Measurements from ENCODE around the gene RNF11.
"Not testable (repeated sequence)": the region's sequence is repeated elsewhere in the genome, so short reads cannot be mapped to it uniquely, and the experiment has no call there.

DNA sequence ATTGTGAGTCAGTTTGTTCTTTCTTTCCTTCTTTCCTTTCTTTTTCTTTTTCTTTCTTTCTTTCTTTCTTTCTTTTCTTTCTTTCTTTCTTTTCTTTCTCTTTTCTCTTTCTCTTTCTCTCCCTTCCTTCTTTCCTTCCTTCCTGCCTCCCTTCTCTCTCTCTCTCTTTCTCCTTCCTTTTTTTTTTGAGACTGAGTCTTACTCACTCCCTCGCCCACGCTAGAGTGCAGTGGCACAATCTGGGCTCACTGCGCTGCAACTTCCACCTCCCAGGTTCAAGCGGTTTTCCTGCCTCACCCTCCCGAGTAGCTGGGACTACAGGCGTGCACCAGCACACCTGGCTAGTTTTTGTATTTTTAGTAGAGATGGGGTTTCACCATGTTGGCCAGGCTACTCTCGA, 1.8 kb upstream of the RNF11 start:
- not testable (repeated sequence) for TF ChIP-seq POLR2A (IDR thresholded peaks at IDR 0.05)
- TF ChIP-seq, protein P1, sequence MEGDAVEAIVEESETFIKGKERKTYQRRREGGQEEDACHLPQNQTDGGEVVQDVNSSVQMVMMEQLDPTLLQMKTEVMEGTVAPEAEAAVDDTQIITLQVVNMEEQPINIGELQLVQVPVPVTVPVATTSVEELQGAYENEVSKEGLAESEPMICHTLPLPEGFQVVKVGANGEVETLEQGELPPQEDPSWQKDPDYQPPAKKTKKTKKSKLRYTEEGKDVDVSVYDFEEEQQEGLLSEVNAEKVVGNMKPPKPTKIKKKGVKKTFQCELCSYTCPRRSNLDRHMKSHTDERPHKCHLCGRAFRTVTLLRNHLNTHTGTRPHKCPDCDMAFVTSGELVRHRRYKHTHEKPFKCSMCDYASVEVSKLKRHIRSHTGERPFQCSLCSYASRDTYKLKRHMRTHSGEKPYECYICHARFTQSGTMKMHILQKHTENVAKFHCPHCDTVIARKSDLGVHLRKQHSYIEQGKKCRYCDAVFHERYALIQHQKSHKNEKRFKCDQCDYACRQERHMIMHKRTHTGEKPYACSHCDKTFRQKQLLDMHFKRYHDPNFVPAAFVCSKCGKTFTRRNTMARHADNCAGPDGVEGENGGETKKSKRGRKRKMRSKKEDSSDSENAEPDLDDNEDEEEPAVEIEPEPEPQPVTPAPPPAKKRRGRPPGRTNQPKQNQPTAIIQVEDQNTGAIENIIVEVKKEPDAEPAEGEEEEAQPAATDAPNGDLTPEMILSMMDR (IDR thresholded peaks at IDR 0.05) = not testable (repeated sequence)

Measured in heart left ventricle (tissue), 13 donors.